ENCODE measurements around the gene TNK2. TPM values are rescaled to one million over a fixed set of nuclear protein-coding genes. Genes with fewer than 3 reads are reported as not detected.
"Not testable (repeated sequence)": the region's sequence is repeated elsewhere in the genome, so short reads cannot be mapped to it uniquely, and the experiment has no call there.

TNK2 gene
- total RNA-seq, 4 donors from 2014 or later: 6.1 to 81.2 (median 24.4) TPM

GRCh38 chr3:195941265-195941815, 33.0 kb upstream of the TNK2 start:
- H3K4me1 ChIP-seq; intact Hi-C loops (cut with DNase I; ENCODE audit: low total_unique reads); H3K27ac ChIP-seq; H3K27me3 ChIP-seq; DNase-seq; H3K36me3 ChIP-seq; H3K9me3 ChIP-seq; H3K4me3 ChIP-seq: not testable (repeated sequence)

GRCh38 chr3:195940806-195941205, 32.5 kb upstream of the TNK2 start:
- H3K4me3 ChIP-seq; H3K9me3 ChIP-seq; H3K4me1 ChIP-seq; H3K27ac ChIP-seq; H3K27me3 ChIP-seq; intact Hi-C loops (cut with DNase I; ENCODE audit: low total_unique reads); H3K36me3 ChIP-seq; DNase-seq: not testable (repeated sequence)

- H3K36me3 ChIP-seq; H3K4me1 ChIP-seq; H3K4me3 ChIP-seq; H3K27ac ChIP-seq; H3K27me3 ChIP-seq; H3K9me3 ChIP-seq; intact Hi-C loops (cut with DNase I; ENCODE audit: low total_unique reads); DNase-seq: not testable (repeated sequence)
These were observed 31.4 kb upstream of the TNK2 start for GRCh38 chr3:195939526-195940470.

- H3K27me3 ChIP-seq; DNase-seq; H3K4me3 ChIP-seq; intact Hi-C loops (cut with DNase I; ENCODE audit: low total_unique reads); H3K4me1 ChIP-seq; H3K36me3 ChIP-seq; H3K9me3 ChIP-seq; H3K27ac ChIP-seq: not testable (repeated sequence)
These were observed 24.7 kb upstream of the TNK2 start for GRCh38 chr3:195933044-195933430.

- TF ChIP-seq POLR2A (IDR thresholded peaks at IDR 0.05) (no peak), CTCF (IDR thresholded peaks at IDR 0.05) (no peak)
- Histone ChIP-seq H3K36me3 (no peaks in the 10 kb centered on the region), H3K4me3 (no peak overlapping the region), H3K9me3 (no peaks in the 10 kb centered on the region), H3K27ac (no peak overlapping the region), H3K27me3 (no peaks in the 10 kb centered on the region), H3K4me1 (no peaks in the 10 kb centered on the region)
- intact Hi-C loops (cut with DNase I; ENCODE audit: low total_unique reads): no loop called here
- no peak for DNase-seq
These were observed 24.2 kb upstream of the TNK2 start for GRCh38 chr3:195932418-195933043.

- intact Hi-C loops (cut with DNase I; ENCODE audit: low total_unique reads): no loop called here
- H3K36me3 ChIP-seq: no peaks in the 10 kb centered on the region
- no peaks in the 10 kb centered on the region for H3K9me3 ChIP-seq
- TF ChIP-seq CTCF (IDR thresholded peaks at IDR 0.05): no peak
- TF ChIP-seq POLR2A (IDR thresholded peaks at IDR 0.05): no peak
- no peak for DNase-seq
- no peaks in the 10 kb centered on the region for H3K4me1 ChIP-seq
- H3K4me3 ChIP-seq: no peak overlapping the region
- H3K27me3 ChIP-seq: no peaks in the 10 kb centered on the region
- no peak overlapping the region for H3K27ac ChIP-seq
These were observed 23.4 kb upstream of the TNK2 start for GRCh38 chr3:195931582-195932273.

- Histone ChIP-seq H3K4me1 (no peaks in the 10 kb centered on the region), H3K36me3 (no peaks in the 10 kb centered on the region), H3K9me3 (no peaks in the 10 kb centered on the region), H3K27me3 (no peaks in the 10 kb centered on the region), H3K4me3 (no peak overlapping the region), H3K27ac (no peak overlapping the region)
- intact Hi-C loops (cut with DNase I; ENCODE audit: low total_unique reads): no loop called here
- DNase-seq: no peak
- TF ChIP-seq CTCF (IDR thresholded peaks at IDR 0.05) (no peak), POLR2A (IDR thresholded peaks at IDR 0.05) (no peak)
These were observed 21.1 kb upstream of the TNK2 start for GRCh38 chr3:195929452-195929851.
